ENCODE measurements around the gene OR56B1.

DNA sequence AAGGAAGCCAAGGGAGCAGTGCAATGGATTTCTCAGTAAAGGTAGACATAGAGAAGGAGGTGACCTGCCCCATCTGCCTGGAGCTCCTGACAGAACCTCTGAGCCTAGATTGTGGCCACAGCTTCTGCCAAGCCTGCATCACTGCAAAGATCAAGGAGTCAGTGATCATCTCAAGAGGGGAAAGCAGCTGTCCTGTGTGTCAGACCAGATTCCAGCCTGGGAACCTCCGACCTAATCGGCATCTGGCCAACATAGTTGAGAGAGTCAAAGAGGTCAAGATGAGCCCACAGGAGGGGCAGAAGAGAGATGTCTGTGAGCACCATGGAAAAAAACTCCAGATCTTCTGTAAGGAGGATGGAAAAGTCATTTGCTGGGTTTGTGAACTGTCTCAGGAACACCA lies 40.0 kb upstream of the OR56B1 start:
- TF ChIP-seq, protein P1, sequence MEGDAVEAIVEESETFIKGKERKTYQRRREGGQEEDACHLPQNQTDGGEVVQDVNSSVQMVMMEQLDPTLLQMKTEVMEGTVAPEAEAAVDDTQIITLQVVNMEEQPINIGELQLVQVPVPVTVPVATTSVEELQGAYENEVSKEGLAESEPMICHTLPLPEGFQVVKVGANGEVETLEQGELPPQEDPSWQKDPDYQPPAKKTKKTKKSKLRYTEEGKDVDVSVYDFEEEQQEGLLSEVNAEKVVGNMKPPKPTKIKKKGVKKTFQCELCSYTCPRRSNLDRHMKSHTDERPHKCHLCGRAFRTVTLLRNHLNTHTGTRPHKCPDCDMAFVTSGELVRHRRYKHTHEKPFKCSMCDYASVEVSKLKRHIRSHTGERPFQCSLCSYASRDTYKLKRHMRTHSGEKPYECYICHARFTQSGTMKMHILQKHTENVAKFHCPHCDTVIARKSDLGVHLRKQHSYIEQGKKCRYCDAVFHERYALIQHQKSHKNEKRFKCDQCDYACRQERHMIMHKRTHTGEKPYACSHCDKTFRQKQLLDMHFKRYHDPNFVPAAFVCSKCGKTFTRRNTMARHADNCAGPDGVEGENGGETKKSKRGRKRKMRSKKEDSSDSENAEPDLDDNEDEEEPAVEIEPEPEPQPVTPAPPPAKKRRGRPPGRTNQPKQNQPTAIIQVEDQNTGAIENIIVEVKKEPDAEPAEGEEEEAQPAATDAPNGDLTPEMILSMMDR (IDR thresholded peaks at IDR 0.05), result no peak
- no peak for TF ChIP-seq EZH2phosphoT487 (IDR thresholded peaks at IDR 0.05)

Data from neural progenitor cell (in vitro differentiated cells).